ENCODE results near the gene CCDC68.
"Not testable (repeated sequence)": the region's sequence is repeated elsewhere in the genome, so short reads cannot be mapped to it uniquely, and the experiment has no call there.

The CCDC68 gene, protein sequence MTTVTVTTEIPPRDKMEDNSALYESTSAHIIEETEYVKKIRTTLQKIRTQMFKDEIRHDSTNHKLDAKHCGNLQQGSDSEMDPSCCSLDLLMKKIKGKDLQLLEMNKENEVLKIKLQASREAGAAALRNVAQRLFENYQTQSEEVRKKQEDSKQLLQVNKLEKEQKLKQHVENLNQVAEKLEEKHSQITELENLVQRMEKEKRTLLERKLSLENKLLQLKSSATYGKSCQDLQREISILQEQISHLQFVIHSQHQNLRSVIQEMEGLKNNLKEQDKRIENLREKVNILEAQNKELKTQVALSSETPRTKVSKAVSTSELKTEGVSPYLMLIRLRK

DNA sequence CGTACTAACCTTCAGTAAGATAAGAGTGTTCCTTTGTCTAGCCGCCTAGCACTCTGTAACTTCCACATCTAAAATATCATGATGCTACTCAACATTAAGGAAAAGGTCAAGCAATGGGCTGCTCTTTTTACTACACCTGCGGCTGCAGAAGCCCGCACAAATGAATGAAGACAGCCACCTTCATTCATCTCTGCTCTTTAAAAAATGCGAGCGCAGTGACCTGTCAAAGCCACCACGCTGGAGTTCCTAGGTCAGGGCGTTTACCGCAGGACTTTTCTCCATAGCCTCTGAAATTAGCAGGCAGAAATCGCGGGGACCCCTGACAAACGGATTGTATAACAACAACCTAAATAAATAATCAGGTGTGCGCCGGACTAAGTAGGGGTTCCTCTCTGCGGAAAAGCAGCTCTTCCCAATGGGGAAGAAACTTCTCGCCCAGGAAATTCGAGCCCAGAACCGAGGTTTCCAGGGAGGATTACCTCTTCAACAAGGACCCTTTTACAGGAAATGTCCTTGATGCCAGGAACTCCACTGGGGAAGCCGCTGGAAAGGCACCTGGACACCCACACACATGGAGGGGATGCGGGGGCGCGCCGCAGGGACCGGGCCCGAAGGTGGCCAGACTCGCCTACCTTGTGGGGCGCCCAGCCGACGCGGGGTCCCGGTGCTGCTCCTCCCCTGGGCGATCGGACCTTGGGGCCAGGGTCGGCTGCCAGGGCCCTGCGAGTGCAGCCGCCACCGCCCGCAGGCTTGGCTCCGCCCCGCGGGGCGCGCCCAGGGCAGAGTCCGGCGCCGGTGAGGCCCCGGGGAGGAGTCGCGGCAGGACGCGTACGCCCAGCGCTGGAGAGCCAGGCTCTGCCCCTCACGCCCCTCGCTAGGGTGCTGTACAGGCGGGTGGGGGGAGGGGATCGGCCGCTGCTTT lies at the start of gene CCDC68:
TSS of gene CCDC68 (minus strand) at position 758 of the 922 bp plus-strand sequence. CDS start 16,670 bp downstream, outside the sequence.
- no peak for DNase-seq

DNA sequence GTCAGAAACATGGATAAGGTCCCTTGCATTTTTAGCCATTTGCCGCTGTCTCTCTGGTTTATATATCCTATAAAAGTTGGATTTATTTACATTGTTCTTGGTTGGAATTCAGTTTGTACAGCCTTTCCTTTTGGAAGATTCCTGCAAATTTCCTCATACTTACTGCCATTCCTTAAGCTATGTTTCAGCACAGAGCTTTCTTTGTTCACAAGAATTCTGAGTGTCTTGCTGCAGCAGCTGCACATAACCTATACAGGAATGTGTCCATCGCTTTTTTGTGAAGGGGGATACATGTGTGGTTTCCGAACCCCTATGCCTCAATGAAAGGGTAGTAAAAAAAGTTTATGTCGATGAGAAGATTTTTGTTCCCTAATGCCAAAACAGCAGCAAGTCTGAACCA lies 48.3 kb upstream of the CCDC68 start:
- no peak for DNase-seq

DNA sequence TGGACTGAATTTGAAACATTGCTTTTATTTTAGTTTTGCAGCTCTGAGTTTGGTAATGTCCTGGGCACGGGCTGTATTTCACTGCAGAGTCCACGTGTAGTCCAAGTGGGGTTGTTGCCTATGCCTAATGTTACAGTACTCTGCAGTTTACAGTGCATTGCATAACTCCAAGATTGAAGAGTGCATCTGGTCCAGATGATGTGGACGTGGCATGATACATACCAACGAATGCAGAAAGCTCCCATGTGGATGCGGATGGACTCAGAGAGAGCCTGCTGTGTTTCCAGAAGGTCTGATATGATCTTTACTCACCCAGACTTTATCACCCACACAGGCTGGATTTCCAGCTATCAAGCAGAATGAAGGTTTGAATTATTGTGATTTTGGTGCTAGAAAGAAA lies 44.4 kb upstream of the CCDC68 start:
- DNase-seq = no peak

DNA sequence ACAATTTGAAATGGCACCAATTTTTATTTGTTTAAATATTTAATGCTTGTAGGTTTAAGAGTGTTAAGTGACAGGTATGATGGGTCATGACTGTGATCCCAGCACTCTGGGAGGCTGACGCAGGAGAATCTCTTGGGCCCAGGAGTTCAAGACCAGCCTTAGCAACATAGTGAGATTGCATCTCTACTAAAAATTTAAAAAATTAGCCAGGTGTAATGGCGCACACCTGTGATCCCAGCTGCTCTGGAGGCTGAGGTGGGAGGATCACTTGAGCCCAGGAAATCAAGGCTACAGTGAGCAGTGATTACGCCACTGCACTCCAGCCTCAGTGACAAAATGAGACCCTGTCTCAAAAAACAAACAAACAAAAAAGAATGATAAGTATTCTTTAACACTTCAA lies 43.0 kb upstream of the CCDC68 start:
- no peak for DNase-seq

DNA sequence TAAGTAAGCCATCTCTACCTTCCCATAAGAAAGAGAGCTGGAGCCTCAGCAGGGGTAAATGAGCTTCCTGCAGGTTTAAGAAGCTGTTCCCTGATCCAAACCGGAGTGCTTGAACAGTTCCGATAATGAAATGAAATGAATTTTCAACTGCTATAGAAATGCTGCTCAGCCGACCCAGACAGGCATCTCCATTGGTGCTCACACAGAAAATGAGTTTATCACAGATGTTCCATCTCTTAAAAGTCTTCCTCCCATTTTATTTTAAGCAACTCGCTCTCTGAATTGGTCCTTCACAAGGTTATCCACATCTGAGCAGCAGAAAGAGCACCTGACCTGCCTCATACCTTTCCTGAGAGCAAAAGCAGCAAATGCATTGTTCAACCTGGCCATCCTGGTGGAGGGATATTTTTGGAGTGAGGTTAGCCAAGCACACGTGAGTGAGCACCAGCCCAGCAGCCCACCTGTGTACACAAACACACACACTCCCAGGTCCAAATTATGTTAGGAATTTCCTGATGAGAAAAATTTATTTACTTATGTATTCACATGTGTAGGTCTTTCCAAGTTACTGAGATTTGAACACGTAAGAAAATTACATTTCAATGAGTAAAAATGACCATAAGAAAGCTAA lies 42.2 kb upstream of the CCDC68 start:
- DNase-seq = peak; percentile 36

DNA sequence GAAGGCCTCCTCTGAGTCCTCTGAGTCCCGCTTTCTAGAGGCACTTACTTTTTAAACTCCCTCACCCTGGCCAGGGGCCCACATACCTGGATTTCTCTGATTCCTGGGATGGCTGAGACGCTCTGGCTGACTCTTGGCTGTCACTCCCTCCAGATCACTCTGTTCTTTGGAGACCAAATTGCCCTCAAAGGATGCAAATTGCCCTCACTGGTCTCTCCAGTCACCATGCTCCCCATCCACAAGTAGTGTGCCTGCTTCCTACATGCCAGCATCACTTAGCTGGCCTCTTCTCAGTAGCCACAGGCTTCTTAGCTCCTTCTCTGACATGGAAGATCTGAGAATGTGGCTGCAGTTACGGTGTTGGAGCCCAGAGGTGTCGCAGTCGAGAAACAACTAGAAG lies 41.3 kb upstream of the CCDC68 start:
- peak; percentile 50 for DNase-seq

DNA sequence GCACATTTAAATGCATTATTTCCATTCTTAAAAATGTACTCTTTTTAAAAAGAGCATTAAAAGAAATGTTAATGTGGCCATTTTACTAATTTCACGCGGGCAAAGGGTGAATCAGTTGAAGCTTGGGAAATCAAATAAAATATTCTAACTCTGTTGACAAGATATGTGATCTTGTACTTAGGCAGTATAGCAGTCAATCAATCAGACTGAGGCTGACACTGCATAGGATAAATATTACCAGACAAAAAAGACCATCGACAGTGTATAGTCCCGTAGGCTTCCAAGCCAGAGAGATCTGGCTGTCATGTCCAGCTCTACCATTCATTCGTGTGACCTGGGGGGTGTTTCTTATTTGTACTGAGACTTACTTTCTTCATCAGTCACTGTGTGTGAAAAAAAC lies 39.8 kb upstream of the CCDC68 start:
- DNase-seq = no peak

DNA sequence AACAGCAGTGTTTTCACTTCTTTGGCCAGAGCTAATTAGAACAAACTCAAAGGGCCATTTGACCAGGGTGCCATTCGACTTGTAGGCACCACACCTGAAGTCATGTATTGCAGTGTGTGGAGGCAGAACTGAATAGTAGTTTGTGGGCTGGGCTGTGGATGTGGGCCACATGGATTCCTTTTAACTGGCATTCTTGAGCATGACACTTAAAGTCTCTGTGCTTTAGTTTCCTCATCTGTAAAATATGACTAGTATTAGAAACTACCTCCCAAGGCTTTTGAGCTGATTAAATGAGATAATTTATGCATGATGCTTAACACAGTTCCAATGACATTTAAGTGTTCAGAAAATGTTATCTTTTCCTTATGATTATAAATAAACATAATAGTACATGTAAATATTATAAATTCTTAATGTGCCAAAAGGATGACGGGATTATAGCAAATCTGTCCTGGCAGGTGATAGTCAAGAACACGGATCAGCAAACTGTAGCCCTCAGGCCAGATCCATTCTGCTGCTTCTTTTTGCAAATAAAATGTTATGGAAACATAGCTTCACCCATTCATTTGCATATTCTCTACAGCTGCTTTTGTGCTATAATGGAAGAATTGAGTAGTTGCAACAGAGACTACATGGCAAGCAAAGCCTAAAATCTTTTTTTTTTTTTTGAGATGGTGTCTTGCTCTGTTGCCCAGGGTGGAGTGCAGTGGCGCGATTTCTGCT lies 36.3 kb upstream of the CCDC68 start:
- no peak for DNase-seq

DNA sequence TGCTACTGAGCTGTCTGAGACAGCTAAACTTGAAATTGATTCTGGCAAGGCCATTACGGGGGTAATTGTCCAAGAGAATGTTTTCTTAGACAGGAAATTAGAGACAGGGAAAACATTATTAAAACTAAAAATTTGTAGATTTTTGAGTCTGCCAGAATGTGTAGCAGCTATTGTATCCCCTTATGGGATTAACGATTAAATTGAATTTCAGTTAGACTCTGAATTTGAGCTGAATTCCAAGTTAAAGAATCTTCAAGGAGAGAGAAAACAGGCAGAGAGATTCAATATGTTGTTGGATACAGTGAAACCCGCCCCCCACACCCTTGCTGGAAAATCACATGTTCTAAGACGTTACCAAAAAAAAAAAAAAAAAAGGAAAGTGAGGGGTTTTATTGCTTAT lies 32.7 kb upstream of the CCDC68 start:
- no peak for DNase-seq

DNA sequence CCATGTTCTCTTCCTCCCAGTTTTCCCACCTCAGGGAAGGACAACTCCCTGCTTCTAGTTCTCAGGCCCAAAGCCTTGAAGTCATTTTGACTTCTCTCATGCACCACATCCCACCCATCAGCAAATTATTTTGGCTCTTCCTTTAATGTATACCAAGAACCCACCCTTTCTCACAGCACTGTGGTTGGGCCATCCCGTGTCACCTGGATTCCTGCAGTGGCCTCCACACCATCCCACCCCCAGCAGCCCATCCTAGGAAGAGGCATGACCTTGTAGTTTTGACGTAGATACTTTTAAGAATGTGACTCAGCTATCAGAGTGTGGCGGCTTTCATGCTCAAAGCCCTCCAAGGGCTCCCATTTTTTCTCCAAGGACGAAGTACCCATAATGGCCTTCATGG lies 25.6 kb upstream of the CCDC68 start:
- no peak for DNase-seq

DNA sequence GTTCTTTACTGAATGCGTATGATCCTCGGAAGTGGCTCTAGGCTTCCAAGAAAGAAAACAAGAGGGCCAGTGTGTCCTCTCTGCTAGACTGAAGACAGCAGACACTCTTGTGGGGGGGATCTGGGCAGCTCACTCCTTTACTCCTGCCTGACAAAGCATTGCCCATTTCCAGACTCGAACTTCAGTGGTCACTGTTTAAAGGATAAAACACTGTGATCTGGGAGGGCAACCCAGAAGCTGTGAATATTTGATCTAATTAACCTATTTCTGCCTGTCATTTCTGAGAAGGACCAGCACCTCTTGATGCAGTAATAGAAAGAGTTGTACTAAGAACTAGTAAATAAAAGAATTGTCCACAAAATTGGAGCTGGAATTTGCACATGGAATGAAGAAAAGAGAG lies 24.5 kb upstream of the CCDC68 start:
- no peak for DNase-seq

DNA sequence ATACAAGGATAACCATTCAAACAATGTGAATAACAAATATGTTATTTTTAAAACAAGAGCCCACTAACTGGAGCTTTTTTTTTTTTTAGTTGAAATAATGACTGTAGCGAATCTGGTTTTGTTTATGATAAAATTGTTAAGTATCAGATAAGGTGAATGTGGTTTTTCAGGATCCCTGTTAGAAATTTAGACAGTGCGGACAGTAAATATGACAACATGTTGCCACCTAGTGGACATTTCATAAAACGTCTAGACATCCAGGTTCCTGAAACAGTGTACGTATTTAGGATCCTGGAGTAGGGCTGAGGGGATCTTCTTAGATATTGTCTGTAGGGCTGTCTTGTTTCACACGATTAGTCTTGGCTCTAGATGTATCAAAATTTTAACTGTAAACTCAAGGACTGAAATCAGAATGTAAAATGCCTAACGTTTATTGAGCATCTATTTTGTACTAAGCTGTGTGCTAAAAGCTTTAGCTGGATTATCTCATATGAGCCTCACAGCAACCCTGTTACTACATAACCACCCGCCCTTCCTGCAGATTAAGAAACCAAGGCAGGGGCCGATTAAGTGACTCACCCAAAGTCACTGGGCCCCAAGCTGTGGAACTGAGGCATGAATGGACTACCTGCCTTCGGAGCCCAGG lies 23.9 kb upstream of the CCDC68 start:
- no peak for DNase-seq

DNA sequence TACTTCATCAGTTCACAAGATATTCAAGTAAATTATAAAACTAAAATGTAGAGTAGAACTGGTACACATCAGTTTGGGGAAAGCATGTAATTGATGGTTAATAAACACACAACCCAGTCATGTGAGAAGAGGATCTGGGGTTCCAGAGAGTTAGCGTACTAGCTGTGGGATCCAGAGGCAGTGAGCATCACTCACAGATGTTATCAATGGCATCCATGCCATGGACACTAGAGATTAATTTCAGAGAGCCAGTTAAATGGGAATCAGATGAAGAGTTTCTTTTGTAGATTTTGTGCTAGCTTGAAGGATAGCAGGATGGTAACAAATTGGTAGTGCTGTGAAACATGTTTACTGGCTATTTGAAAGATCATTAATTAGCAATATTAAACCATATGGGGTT lies 21.8 kb upstream of the CCDC68 start:
- DNase-seq = no peak

DNA sequence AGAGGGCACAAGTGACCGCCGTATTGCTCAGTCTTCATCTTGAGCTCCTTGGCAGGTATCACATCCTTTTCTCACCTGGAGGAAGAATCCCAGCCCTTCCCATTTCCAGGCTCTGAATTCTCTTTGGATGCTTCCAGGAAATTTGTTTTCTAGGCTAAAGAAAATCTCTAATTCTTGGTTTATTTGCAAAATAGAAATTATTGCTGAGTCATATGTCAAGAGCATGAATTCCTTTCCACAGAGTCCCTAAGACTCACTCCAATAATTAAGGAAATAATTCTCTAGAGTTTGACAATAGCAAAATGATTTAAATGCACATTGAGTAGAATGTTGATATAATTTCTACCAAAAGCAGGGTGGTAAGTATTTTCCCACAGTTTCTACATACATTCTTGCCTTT lies 16.3 kb upstream of the CCDC68 start:
- DNase-seq = no peak

DNA sequence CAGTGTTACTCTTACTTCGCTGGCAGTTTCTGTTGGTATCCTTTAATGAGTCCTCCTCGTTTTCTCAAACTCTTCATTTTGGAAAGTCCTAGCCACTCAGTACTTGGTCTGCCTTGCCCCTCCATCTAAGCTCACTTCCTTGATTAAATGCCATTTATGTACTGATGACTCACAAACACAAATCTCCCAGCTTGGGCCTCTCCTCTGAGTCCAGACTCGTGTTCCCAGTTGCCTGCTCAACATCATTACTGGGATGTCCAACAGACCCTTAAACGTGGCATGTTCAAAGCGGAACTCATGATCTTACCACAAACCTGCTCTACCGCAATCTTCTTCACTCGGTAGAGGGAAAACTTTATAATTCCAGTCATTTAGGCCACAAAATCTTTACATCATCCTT lies 13.8 kb upstream of the CCDC68 start:
- DNase-seq = no peak

DNA sequence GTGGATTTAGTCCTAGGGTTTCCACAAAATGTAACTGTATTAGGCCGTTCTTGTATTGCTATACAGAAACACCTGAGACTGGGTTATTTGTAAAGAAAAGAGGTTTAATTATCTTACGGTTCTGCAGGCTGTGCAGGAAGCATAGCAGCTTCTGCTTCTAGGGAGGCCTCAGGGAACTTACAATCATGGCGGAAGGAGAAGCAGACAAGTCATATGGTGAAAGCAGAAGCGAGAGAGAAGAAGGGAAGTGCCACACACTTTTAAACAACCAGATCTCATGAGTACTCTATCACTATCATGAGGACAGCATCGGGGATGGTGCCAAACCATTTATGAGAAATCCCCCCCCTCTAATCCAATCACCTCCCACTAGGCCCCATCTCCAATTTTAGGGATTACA lies 9.5 kb upstream of the CCDC68 start:
- DNase-seq = no peak

DNA sequence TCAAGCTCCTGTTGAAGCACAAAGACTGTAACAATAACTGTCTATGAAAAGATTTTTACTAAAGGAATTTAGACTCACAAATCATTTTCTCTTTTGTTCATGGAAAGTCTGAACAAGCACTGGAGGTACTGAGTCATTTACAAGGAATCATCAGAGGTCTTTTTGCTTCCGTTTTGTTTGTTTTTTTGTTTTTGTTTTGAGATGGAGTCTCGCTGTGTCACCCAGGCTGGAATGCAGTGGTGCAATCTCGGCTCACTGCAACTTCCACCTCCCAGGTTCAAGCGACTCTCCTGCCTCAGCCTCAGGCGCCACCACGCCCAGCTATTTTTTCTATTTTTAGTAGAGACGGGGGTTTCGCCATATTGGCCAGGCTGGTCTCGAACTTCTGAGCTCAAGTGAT lies 9.0 kb upstream of the CCDC68 start:
- DNase-seq = not testable (repeated sequence)

DNA sequence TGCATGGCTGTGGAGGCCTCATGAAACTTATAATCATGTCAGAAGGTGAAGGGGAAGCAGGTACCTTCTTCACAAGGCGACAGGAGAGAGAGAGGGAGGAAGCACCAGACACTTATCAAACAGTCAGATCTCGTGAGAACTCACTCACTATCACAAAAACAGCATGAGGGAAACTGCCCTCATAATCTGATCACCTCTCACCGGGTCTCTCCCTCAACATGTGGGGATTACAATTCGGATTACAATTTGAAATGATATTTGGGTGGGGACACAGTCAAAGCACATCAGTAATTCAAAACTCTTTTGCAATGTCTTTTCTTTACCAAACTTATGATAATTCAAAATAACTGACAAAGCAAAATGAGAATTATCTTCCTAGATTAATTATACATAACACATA lies 8.5 kb upstream of the CCDC68 start:
- no peak for DNase-seq

DNA sequence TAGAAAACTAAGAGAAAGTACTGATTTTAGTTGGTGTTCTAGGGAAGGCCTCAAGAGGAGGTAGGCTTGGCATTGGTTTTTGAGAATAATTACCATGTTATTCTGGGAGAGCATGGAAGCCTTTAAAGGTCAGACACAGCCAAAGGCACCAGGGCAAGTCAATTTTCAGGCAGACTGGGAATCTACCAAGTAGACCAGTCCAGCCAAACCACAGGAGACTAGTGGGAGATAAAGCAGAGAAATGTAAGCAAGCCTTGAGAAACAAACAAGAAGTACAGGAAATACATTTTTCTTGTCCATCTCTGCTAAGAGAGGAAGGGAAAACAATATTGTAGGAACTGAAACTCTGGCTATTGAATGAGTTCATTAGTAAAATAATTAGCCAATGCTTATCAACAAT lies 5.5 kb upstream of the CCDC68 start:
- DNase-seq = no peak

DNA sequence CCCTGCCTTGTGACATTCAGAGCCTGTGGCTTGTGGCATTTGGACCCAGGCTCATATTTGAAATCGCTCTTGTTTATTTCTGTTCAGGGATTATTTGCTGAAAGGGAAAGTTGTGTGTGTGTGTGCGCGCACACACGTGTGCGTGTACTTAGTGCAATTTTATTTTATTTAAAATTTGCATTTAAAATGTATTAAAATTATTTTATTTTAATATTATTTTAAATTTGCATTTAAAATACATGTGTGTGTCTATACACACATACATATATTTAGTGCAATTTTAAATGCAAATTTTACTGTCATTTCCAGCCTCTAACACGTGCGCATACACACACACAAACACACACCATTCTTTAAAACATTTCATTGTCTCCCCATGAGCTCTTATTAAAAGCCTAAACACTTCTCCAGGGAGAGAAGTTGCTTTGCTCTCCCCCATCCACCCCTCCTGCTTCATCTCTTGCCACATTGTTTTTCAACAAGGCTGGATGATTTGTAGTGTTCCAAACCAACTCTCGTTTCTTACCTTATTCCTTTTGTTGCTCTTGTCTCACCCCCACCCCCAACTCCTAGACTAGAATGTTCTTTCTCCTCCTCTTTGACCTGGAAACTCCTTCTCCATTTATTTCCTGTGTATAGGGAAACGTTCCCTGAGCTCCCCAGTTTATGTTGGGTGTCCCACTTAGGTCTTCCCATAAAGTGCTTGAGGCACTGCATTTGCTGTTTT lies 3.8 kb upstream of the CCDC68 start:
- DNase-seq = no peak

DNA sequence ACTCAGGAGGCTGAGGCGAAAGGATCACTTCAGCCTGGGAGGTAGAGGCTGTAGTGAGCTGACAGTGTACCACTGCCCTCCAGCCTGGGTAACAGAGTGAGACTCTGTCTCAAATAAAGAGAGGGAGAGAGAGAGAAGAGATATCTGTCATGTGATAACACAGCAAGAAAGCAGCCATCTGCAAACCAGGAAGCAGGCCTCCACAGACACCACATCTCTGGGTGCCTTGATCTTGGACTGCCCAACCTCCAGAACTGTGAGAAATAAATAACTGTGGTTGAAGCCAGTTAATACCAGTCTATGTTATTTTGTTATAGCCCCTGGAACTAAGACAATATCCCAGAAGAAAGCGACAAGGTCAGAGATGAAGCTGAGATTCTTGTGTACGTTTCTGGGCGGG lies 2.6 kb upstream of the CCDC68 start:
- DNase-seq = no peak

DNA sequence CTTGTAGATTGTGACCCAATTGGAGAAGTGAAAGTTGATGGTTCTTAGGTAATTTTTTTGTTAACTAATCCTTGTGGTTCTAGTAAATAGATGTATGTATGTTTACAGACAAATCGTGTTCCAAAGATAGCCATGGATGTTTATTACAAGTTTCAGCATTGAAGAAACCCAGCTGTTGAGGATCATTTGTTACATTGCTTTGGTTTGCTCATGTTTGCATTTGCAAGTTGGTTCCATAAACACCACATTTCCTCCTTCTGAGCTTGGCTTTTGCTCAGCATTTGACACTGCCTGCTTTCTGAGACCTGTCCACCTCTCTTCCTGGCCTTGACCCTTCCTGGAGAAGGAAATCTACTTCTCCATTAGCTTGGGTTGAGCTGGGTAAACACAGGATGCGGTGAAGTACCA lies 1.8 kb upstream of the CCDC68 start:
- no peak for DNase-seq
